SH-SY5Y (cell line): Measurements from ENCODE around the gene CFAP57.

ENCODE experiments used
- GATA2 ChIP-seq: IDR thresholded peaks from 2 replicates; pipeline ENCODE4 v1.6.1; 2011; ENCODE audit warnings: mild to moderate bottlenecking, low read depth, low read length
- GATA3 ChIP-seq: IDR thresholded peaks from 2 replicates; pipeline ENCODE4 v1.6.1; 2011; ENCODE audit warnings: low read depth, mild to moderate bottlenecking, low read length, moderate library complexity

DNA sequence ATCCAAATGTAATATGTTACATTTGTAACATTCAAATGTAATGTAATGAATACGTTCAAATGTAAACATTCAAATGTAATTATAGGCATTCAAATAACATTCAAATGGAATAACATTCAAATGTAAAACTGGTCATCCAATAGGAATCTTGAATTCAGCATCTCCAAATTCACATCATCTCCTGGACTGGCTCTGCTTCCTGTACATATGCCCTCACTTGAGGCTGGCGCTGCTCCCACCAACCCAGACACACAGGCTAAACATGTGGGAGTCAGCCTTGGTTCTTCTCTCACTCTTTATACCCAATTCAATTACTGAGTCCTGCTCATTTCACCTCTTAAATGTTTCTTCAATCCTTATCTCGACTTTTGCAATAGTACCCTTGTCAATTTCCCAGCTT is 7.0 kb upstream of the CFAP57 start:
- no peak for TF ChIP-seq GATA2
- no peak for TF ChIP-seq GATA3
